Measurements from ENCODE around the gene TSEN15. TPM values are rescaled to one million over a fixed set of nuclear protein-coding genes. Genes with fewer than 3 reads are reported as not detected.

TSEN15 gene
- total RNA-seq, 2 experiments from 2014 or later: 11.2 to 12.2 TPM

GRCh38 chr1:184014271-184014670 is 37.3 kb upstream of the TSEN15 start:
- Mint-ChIP-seq H3K36me3 (ENCODE audit: low read depth) (no peaks in the 10 kb centered on the region), H3K27me3 (peaks cover 13% of the 10 kb centered on the region), H3K4me3 (no peak overlapping the region), H3K9me3 (no peaks in the 10 kb centered on the region), H3K27ac (no peak overlapping the region), H3K4me1 (ENCODE audit: low read depth) (no peaks in the 10 kb centered on the region)
- ATAC-seq (ENCODE audit: poor library complexity) (no peak), DNase-seq (no peak)
- Histone ChIP-seq H3K27me3 (ENCODE audit: control insufficient read depth in 1 of 2, insufficient read depth in 2 of 2, low read length in 2 of 2) (no peaks in the 10 kb centered on the region), H3K9me3 (ENCODE audit: control insufficient read depth in 1 of 2, insufficient read depth in 1 of 2, low read length in 2 of 2) (no peaks in the 10 kb centered on the region), H3K4me3 (ENCODE audit: low read length) (no peak overlapping the region), H3K36me3 (ENCODE audit: insufficient read depth, low read length) (no peaks in the 10 kb centered on the region), H3K27ac (ENCODE audit: low read depth in 1 of 2, low read length in 2 of 2) (no peak overlapping the region), H3K4me1 (ENCODE audit: insufficient read depth, low read length) (no peaks in the 10 kb centered on the region)
- no peak for TF ChIP-seq CTCF (IDR thresholded peaks at IDR 0.05)
- ChIA-PET POLR2A (no interaction called here), CTCF (no interaction called here)
- intact Hi-C loops (cut with DNase I, micrococcal nuclease): no loop called here

- Mint-ChIP-seq H3K36me3 (ENCODE audit: low read depth) (no peaks in the 10 kb centered on the region), H3K9me3 (no peaks in the 10 kb centered on the region), H3K27me3 (peaks cover 13% of the 10 kb centered on the region), H3K4me1 (ENCODE audit: low read depth) (no peaks in the 10 kb centered on the region), H3K27ac (no peak overlapping the region), H3K4me3 (no peak overlapping the region)
- TF ChIP-seq CTCF (IDR thresholded peaks at IDR 0.05): no peak
- no peaks in the 10 kb centered on the region for H3K36me3 ChIP-seq (ENCODE audit: insufficient read depth, low read length)
- H3K4me3 ChIP-seq (ENCODE audit: low read length): no peak overlapping the region
- ATAC-seq (ENCODE audit: poor library complexity): no peak
- no peaks in the 10 kb centered on the region for H3K9me3 ChIP-seq (ENCODE audit: control insufficient read depth in 1 of 2, insufficient read depth in 1 of 2, low read length in 2 of 2)
- intact Hi-C loops (cut with DNase I, micrococcal nuclease): no loop called here
- ChIA-PET CTCF (no interaction called here), POLR2A (no interaction called here)
- no peaks in the 10 kb centered on the region for H3K27me3 ChIP-seq (ENCODE audit: control insufficient read depth in 1 of 2, insufficient read depth in 2 of 2, low read length in 2 of 2)
- H3K27ac ChIP-seq (ENCODE audit: low read depth in 1 of 2, low read length in 2 of 2): no peak overlapping the region
- H3K4me1 ChIP-seq (ENCODE audit: insufficient read depth, low read length): no peaks in the 10 kb centered on the region
- no peak for DNase-seq
These were observed 35.4 kb upstream of the TSEN15 start for GRCh38 chr1:184016169-184016568.

GRCh38 chr1:184017306-184017705 is 34.2 kb upstream of the TSEN15 start:
- ATAC-seq (ENCODE audit: poor library complexity) (no peak), DNase-seq (no peak)
- H3K27me3 Mint-ChIP-seq: peaks cover 13% of the 10 kb centered on the region
- H3K36me3 Mint-ChIP-seq (ENCODE audit: low read depth): no peaks in the 10 kb centered on the region
- no peak overlapping the region for H3K27ac ChIP-seq (ENCODE audit: low read depth in 1 of 2, low read length in 2 of 2)
- H3K27me3 ChIP-seq (ENCODE audit: control insufficient read depth in 1 of 2, insufficient read depth in 2 of 2, low read length in 2 of 2): peaks cover 0 to 4% of the 10 kb centered on the region in 2 experiments
- no peak overlapping the region for H3K27ac Mint-ChIP-seq
- intact Hi-C loops (cut with DNase I, micrococcal nuclease): no loop called here
- no peaks in the 10 kb centered on the region for H3K36me3 ChIP-seq (ENCODE audit: insufficient read depth, low read length)
- no peaks in the 10 kb centered on the region for H3K9me3 Mint-ChIP-seq
- H3K4me3 ChIP-seq (ENCODE audit: low read length): no peak overlapping the region
- H3K4me1 ChIP-seq (ENCODE audit: insufficient read depth, low read length): no peaks in the 10 kb centered on the region
- POLR2A ChIA-PET: no interaction called here
- CTCF ChIA-PET: no interaction called here
- no peaks in the 10 kb centered on the region for H3K9me3 ChIP-seq (ENCODE audit: control insufficient read depth in 1 of 2, insufficient read depth in 1 of 2, low read length in 2 of 2)
- no peaks in the 10 kb centered on the region for H3K4me1 Mint-ChIP-seq (ENCODE audit: low read depth)
- no peak for TF ChIP-seq CTCF (IDR thresholded peaks at IDR 0.05)
- H3K4me3 Mint-ChIP-seq: no peak overlapping the region

All from CD4-positive, alpha-beta T cell (primary cell).